GM10266 (cell line): Measurements from ENCODE around the gene C12orf42.

Source experiments
- DNase-seq: peaks from one replicate; pipeline ENCODE4 v3.0.0; 2012; ENCODE audit errors: extremely low spot score
- TF ChIP-seq, protein P1 (sequence below): IDR thresholded peaks from 2 replicates; pipeline ENCODE4 v1.5.1; 2012; ENCODE audit warnings: mild to moderate bottlenecking, low read depth; ENCODE audit not compliant: control insufficient read depth, insufficient read depth; ENCODE audit errors: missing control alignments

Gene C12orf42

DNA sequence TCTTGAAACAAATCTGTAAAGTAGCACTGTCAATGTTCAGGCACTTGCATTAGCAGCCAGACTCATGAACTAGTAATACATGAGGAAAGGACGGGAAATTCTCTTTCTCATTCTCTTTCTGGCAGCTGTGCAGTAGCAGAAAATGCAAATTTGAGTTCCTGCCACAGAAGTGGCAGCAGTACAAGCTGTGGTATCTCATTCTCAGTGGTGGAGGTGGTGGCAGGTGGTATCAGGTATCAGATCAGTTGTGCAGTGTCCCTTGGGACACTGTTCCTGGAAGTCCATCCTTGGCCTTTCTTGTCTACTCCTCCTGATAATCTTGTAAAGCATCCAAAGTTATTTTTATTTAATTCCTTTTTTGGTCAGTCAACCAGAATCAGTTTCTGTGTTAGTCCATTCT, 103.0 kb downstream of the C12orf42 start:
- DNase-seq = peak; percentile 11
- TF ChIP-seq, protein P1, sequence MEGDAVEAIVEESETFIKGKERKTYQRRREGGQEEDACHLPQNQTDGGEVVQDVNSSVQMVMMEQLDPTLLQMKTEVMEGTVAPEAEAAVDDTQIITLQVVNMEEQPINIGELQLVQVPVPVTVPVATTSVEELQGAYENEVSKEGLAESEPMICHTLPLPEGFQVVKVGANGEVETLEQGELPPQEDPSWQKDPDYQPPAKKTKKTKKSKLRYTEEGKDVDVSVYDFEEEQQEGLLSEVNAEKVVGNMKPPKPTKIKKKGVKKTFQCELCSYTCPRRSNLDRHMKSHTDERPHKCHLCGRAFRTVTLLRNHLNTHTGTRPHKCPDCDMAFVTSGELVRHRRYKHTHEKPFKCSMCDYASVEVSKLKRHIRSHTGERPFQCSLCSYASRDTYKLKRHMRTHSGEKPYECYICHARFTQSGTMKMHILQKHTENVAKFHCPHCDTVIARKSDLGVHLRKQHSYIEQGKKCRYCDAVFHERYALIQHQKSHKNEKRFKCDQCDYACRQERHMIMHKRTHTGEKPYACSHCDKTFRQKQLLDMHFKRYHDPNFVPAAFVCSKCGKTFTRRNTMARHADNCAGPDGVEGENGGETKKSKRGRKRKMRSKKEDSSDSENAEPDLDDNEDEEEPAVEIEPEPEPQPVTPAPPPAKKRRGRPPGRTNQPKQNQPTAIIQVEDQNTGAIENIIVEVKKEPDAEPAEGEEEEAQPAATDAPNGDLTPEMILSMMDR = no peak

DNA sequence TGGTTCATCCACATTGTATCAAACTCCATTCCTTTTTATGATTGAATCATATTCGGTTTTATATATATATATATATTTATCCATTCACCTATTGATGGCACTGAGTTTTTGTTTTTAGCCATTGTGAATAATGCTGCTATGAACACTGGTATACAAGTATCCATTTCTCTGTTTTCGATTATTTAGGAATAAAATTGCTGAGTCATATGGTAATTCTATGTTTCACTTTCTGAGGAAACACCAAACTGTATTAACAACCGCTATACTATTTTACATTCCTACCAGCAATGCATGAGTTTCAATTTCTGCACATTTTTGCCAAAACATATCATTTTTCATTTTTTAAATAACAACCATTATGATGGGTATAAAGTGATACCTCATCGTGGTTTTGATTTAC, 104.7 kb downstream of the C12orf42 start:
- TF ChIP-seq, protein P1 = no peak
- no peak for DNase-seq

DNA sequence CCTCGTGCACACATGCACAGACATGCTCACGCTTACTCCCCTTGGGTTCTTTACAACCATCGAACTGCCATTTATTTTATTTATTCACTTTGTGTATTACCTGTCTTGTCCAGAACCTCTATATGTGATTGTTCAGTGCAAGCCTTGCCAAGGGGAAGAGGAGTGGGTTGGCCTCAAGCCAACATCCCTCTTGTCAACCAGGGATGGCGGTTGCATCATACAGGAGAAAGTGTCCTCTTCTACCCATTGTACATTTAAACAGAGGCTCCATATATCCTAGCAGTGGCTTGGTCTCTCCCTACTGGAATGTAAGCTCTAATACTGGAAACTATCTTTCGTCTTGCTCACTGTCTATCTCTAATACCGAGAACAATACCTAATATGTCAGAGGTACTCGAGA, 108.4 kb downstream of the C12orf42 start:
- TF ChIP-seq, protein P1 = no peak
- DNase-seq = no peak

DNA sequence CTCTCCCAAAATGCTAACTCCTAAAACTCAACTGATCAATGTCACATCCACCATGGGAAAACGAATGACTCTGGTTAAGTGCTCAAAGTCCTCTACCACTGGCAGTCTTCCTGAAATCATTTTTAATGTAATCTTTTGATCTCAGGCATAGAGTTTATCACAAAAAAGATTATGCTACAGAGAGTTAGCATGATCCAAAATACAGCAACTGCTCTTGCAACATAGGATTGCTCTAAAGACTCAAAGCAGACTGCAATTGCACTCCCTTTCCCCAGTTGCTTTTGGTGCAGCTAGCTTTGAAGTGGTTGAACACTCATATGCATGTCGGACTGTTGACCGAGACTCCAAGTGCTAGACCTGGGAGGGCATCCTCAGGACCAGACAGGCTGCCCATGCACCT, 109.3 kb downstream of the C12orf42 start:
- TF ChIP-seq, protein P1 = no peak
- no peak for DNase-seq

DNA sequence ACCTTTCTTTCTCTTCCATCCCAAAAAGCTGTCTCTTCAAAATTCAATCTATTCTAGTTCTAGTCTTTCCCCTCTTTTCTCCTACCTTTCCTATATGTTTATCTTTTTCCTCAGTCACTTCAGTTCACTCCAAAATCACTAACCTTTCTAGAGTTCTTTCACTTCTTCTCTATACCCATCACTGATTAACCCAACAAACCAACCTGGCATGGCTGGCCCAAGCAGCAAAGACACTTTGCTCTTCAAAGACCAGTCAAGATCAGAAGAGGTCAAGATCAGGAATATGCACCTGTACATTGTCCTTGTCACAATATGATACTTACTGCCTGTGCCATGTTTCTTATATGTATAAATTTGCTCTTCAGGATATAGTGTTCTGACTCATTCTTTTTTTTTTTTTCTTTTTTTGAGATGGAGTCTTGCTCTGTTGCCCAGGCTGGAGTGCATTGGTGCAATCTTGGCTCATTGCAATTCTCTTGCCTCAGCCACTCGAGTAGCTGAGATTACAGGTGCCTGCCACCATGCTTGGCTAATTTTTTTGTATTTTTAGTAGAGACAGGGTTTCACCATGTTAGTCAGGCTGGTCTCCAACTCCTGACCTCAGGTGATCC, 112.9 kb downstream of the C12orf42 start:
- DNase-seq = no peak
- TF ChIP-seq, protein P1 = no peak

DNA sequence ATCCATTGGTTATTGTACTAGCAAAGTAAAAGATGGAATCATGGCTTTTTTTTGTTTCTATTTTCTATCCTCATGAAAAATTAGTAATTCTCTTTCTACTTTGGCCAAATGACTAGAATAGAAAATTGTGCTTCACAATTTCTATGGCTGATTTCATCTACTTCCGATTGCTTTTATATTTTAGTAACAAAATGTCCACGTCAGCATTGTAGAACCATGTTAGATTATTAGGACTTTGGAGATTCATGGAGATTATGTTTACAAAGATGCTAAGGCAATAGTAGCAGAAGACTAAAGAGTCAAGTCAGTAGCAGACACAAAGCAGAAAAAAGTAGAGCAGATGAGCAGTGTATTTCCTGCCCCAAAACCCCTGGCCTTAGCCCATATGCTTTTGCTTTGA, 113.6 kb downstream of the C12orf42 start:
- TF ChIP-seq, protein P1 = no peak
- no peak for DNase-seq

DNA sequence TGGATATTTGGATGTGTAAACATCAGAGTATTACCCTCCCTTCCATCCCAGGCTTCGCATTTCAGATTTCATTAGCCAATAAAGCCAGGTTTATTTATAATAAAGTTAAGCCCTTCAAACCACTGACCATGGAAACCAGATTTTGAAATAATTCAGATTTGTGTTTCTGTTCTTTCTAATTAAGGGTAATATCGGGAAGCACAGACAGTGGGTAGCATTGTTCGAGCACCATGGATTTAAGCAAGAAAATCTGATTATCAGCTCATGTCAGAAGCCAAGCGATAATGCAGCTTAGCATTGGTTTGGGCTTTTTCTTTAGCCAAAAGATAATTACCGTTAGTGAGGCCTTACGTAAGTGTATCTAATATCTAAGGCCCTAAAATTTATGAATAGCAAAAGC, 116.1 kb downstream of the C12orf42 start:
- TF ChIP-seq, protein P1 = no peak
- DNase-seq = no peak
